ENCODE results near the gene PGD. TPM values are rescaled to one million over a fixed set of nuclear protein-coding genes. Genes with fewer than 3 reads are reported as not detected.

Gene PGD
- total RNA-seq, 1 donor from 2014 or later, result 239 TPM

DNA sequence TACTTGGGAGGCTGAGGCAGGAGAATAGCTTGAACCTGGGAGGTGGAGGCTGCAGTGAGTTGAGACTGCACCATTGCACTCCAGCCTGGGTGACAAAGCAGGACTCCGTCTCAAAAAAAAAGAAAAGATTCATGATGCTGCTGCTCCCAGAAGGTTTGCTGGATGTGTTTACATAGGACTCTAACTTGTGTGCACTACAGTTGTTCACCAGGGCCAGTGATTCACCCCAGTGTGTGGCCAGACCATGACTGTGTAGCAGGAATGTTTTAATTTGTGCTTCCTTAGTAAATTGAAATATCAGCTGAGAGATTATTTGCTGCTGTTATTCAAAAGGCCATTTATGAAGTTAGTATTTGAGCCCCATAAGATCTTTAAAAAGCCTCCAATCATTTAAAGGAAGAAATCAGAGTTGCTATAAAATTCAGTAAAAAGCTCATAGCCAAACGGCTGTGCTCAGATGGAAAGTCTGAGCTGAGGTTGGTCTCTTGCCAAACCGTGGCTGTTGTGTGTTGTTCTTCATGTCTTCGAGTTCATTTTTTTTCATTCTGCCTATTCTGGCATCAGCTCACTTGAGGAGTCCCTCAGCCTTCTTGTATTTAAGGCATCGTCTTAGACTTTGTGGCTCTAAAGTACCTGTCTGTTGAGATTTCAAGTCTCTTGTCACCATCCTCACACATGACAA, 18.1 kb upstream of the PGD start:
- no peaks in the 10 kb centered on the region for H3K36me3 ChIP-seq (ENCODE audit: control insufficient read depth, insufficient read depth, low read length)
- TF ChIP-seq, protein P1, sequence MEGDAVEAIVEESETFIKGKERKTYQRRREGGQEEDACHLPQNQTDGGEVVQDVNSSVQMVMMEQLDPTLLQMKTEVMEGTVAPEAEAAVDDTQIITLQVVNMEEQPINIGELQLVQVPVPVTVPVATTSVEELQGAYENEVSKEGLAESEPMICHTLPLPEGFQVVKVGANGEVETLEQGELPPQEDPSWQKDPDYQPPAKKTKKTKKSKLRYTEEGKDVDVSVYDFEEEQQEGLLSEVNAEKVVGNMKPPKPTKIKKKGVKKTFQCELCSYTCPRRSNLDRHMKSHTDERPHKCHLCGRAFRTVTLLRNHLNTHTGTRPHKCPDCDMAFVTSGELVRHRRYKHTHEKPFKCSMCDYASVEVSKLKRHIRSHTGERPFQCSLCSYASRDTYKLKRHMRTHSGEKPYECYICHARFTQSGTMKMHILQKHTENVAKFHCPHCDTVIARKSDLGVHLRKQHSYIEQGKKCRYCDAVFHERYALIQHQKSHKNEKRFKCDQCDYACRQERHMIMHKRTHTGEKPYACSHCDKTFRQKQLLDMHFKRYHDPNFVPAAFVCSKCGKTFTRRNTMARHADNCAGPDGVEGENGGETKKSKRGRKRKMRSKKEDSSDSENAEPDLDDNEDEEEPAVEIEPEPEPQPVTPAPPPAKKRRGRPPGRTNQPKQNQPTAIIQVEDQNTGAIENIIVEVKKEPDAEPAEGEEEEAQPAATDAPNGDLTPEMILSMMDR (IDR thresholded peaks at IDR 0.05; ENCODE audit: insufficient read depth, low read length, poor library complexity, severe bottlenecking), result no peak
- no peaks in the 10 kb centered on the region for H3K27me3 ChIP-seq (ENCODE audit: control insufficient read depth, insufficient read depth, low read length)
- peak; percentile 55 for DNase-seq (ENCODE audit: low read depth)
- no peak overlapping the region for H3K4me3 ChIP-seq (ENCODE audit: low read depth, low read length)

DNA sequence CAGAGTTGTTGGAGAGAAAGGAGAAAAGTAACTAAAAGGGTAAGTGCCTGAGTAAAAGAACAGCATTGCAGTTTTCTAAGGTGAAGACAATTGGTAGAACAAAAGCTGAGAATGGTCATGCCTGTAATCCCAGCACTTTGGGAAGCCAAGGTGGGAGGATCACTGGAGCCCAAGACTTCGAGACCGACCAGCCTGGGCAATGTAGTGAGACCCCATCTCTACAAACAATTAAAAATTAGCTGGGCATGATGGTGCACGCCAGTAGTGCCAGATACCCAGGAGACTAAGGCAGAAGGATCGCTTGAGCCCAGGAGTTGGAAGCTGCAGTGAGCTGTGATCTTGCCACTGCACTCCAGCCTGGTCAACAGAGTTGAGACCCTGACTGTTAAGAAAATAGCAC, 15.2 kb upstream of the PGD start:
- Histone ChIP-seq H3K36me3 (ENCODE audit: control insufficient read depth, insufficient read depth, low read length) (no peaks in the 10 kb centered on the region), H3K27me3 (ENCODE audit: control insufficient read depth, insufficient read depth, low read length) (no peaks in the 10 kb centered on the region), H3K4me3 (ENCODE audit: low read depth, low read length) (no peak overlapping the region)
- no peak for DNase-seq (ENCODE audit: low read depth)
- TF ChIP-seq, protein P1 (IDR thresholded peaks at IDR 0.05; ENCODE audit: insufficient read depth, low read length, poor library complexity, severe bottlenecking), result no peak

DNA sequence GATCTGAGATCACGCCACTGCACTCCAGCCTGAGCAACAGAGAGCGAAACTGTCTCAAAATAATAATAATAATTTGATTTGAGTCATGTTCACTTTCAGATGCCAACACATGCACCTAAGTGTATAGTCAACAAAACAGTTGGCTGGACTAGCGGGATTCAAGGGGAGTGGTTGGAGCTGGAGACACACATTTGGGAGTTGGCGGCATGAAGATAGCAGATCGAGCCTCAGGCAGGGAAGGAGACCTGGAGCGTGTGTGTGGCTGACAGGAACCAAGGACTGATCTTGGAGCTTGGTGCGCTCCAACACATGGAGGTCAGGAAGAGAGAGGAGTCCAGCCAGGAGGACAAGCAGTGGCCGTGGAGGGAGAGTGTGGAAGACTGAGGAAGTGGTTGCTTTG, 14.6 kb upstream of the PGD start:
- TF ChIP-seq, protein P1 (IDR thresholded peaks at IDR 0.05; ENCODE audit: insufficient read depth, low read length, poor library complexity, severe bottlenecking), result no peak
- DNase-seq (ENCODE audit: low read depth), result no peak
- H3K4me3 ChIP-seq (ENCODE audit: low read depth, low read length), result no peak overlapping the region
- H3K27me3 ChIP-seq (ENCODE audit: control insufficient read depth, insufficient read depth, low read length), result no peaks in the 10 kb centered on the region
- H3K36me3 ChIP-seq (ENCODE audit: control insufficient read depth, insufficient read depth, low read length), result no peaks in the 10 kb centered on the region

DNA sequence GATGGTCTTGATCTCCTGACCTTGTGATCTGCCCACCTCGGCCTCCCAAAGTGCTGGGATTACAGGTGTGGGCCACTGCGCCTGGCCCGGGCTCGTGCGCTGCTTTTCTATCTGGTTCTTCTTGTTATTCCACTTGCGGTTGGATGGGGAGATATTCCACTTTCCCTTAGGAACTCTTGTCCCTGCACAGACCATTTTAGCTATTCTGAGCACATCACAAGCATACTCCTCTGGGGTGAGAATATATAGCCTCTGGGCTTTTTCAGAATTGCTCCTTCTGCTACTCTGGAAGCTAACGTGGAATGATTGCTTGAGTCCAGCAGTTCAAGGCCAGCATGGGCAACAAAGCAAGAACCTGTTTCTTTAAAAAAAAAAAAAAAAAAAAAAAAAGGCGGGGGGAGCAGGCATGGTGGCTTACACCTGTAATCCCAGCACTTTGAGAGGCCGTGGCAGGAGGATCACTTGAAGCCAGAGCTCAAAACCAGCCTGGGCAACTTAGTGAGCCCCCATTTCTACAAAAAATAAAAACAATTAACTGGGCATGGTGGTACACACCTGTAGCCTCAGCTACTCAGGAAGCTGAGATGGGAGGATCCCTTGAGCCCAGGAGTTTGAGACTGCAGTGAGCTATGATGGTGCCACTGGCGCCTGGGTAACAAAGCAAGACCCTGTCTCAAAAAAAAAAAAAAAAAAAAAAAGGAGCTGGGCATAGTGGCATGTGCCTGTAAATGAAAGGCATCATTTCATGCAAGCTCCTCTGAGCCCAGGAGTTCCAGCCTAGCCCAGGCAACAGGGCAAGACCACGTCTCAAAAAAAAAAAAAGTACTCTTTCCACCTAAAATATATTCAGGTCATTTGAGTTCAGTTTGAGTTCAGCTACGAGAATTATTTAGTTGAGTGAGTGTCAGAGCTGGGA, 11.8 kb upstream of the PGD start:
- TF ChIP-seq, protein P1 (IDR thresholded peaks at IDR 0.05; ENCODE audit: insufficient read depth, low read length, poor library complexity, severe bottlenecking), result no peak
- no peaks in the 10 kb centered on the region for H3K27me3 ChIP-seq (ENCODE audit: control insufficient read depth, insufficient read depth, low read length)
- no peak for DNase-seq (ENCODE audit: low read depth)
- H3K4me3 ChIP-seq (ENCODE audit: low read depth, low read length), result no peak overlapping the region
- no peaks in the 10 kb centered on the region for H3K36me3 ChIP-seq (ENCODE audit: control insufficient read depth, insufficient read depth, low read length)

DNA sequence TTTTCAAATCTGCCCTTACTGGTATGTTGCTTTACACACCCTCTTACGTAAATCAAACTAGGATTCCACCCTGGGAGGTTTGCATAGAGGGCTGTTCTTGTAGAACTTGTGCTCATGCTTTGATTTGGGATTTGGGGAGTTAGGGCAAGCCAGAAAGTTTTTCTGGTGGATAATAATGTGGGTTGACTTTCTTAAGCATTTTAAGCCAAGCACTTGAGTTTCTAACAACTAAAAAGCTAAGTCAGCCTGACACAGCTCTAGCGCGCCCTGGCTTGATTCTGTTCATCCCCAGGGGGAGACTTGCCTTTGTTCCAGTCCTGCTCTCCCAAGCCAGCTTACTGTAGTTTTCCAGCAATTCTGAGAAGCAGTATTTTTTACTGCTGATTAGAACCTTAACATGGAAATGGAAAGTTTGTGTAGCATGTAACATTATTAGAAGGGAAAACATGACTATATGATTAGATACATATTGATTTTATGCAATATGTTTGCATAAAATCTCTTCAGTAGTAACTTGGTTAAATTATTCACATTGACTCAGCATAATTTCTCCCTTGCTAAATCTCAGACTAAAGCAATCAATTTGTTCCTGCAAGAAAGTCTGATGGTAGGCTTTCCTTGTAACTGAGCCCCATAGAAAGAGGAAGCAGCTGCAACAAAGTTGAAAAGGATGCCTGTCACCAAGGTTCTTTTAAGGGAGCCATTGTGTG, 11.0 kb upstream of the PGD start:
- H3K27me3 ChIP-seq (ENCODE audit: control insufficient read depth, insufficient read depth, low read length), result no peaks in the 10 kb centered on the region
- TF ChIP-seq, protein P1 (IDR thresholded peaks at IDR 0.05; ENCODE audit: insufficient read depth, low read length, poor library complexity, severe bottlenecking), result no peak
- H3K36me3 ChIP-seq (ENCODE audit: control insufficient read depth, insufficient read depth, low read length), result no peaks in the 10 kb centered on the region
- no peak overlapping the region for H3K4me3 ChIP-seq (ENCODE audit: low read depth, low read length)
- DNase-seq (ENCODE audit: low read depth), result no peak
